Measurements from ENCODE around the gene ZNF668. TPM values are rescaled to one million over a fixed set of nuclear protein-coding genes. Genes with fewer than 3 reads are reported as not detected.

ZNF668 gene
- total and polyA plus RNA-seq, 3 donors from 2014 or later: 10.1 to 20.2 (median 17.2) TPM

DNA sequence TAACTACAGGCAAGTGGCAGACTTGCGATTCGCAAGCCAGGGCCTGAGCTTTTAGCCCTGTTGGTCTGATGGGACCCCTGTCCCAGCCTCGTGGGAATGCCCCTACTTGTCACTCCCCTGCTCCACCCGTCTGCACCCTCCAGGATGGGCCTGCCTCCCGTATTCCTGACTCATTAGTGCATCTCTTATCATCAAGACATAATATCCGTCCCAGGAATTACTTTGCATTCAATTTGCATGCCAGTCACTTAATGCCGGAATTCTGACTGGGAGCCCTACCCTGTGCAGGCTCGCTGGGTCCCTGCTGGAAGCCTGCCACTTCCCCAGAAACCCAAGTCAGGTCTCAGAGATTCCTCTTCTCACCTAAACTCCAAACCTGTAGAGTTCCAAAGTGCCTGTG, 11.4 kb upstream of the ZNF668 start:
- Histone ChIP-seq H3K4me3 (no peak overlapping the region), H3K27me3 (no peaks in the 10 kb centered on the region), H3K27ac (no peak overlapping the region), H3K4me1 (peaks cover 28% of the 10 kb centered on the region), H3K9me3 (no peaks in the 10 kb centered on the region), H3K36me3 (ENCODE audit: low read depth, missing control alignments) (no peaks in the 10 kb centered on the region)
- TF ChIP-seq, protein P1, sequence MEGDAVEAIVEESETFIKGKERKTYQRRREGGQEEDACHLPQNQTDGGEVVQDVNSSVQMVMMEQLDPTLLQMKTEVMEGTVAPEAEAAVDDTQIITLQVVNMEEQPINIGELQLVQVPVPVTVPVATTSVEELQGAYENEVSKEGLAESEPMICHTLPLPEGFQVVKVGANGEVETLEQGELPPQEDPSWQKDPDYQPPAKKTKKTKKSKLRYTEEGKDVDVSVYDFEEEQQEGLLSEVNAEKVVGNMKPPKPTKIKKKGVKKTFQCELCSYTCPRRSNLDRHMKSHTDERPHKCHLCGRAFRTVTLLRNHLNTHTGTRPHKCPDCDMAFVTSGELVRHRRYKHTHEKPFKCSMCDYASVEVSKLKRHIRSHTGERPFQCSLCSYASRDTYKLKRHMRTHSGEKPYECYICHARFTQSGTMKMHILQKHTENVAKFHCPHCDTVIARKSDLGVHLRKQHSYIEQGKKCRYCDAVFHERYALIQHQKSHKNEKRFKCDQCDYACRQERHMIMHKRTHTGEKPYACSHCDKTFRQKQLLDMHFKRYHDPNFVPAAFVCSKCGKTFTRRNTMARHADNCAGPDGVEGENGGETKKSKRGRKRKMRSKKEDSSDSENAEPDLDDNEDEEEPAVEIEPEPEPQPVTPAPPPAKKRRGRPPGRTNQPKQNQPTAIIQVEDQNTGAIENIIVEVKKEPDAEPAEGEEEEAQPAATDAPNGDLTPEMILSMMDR (IDR thresholded peaks at IDR 0.05): no peak
- no peak for TF ChIP-seq POLR2A (IDR thresholded peaks at IDR 0.05)
- intact Hi-C loops (cut with DNase I; ENCODE audit: low total_unique reads): loop anchor here (10.0 kb wide), 1 partner anchor 59 kb away; no protein-coding TSS in a partner anchor
- DNase-seq: no peak
- 71 to 75% methylated on average over 8 of the region's 8 CpGs for WGBS, 2 donors

DNA sequence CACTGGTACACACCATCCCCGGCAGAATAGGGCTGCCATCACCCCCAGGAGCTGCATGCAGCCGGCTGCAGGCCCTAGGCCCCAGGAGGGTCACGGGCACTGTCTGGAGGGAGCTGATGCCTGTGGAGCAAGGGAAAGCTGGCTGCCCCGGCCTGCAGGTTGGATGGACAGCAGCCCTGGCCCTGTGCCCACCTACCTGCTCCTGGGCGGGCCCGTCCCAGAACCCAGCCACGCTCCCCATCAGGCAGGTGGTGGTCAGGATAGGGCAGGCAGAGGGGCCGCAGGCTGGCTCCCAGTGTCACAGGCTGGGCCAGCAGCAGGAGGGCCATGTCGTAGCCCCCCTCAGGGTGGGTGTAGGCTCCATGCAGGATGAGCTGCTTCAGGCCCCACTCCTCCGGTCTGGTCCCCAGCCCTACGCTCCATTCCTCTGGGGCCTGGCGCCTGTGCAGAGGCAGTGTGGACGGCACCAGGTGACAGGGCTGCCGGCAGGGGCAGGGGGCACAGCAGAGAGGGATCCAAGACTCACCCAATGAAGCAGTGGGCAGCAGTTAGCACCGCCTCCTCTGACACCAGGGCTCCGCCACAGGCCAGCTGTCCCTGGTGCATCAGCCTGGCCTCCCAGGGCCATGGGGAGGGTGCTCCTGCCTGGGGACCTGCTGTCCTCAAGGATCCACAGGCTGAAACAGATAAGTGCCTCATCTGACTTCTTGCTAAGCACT, 10.7 kb upstream of the ZNF668 start:
- 92% methylated on average over 14 of the region's 16 CpGs; no CpG with 5 or more reads in 1 of the 2 donors for WGBS, 2 donors
- intact Hi-C loops (cut with DNase I; ENCODE audit: low total_unique reads): loop anchor here (10.0 kb wide), 1 partner anchor 60 kb away; no protein-coding TSS in a partner anchor
- TF ChIP-seq, protein P1 (IDR thresholded peaks at IDR 0.05): no peak
- TF ChIP-seq POLR2A (IDR thresholded peaks at IDR 0.05): no peak
- Histone ChIP-seq H3K27ac (no peak overlapping the region), H3K36me3 (ENCODE audit: low read depth, missing control alignments) (no peaks in the 10 kb centered on the region), H3K27me3 (no peaks in the 10 kb centered on the region), H3K4me1 (peaks cover 28% of the 10 kb centered on the region), H3K4me3 (no peak overlapping the region), H3K9me3 (no peaks in the 10 kb centered on the region)
- peak; percentile 29 for DNase-seq

DNA sequence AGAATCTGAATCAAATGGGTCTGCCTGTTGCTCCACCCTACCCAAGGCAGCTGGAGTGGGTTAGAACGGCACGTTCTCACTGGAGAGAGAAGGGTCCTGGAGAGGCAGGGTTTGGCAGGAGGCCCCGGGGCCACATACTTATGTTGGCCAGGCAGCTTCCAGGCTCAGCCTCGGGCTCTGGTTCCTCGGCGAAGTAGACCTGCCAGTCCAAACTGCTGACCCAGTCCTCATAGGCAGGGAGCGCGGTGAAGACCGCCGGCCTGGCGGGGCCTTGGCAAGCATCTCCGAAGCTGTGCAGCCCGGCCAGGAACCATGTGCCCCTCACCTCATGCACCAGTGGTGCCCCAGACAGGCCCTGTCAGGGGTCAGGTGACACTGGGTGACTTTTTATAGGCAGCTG, 9.9 kb upstream of the ZNF668 start:
- DNase-seq: no peak
- no peak for TF ChIP-seq POLR2A (IDR thresholded peaks at IDR 0.05)
- TF ChIP-seq, protein P1 (IDR thresholded peaks at IDR 0.05): no peak
- H3K4me3 ChIP-seq: no peak overlapping the region
- H3K36me3 ChIP-seq (ENCODE audit: low read depth, missing control alignments): no peaks in the 10 kb centered on the region
- H3K27me3 ChIP-seq: no peaks in the 10 kb centered on the region
- intact Hi-C loops (cut with DNase I; ENCODE audit: low total_unique reads): loop anchor here (10.0 kb wide), 1 partner anchor 61 kb away; no protein-coding TSS in a partner anchor
- 80 to 82% methylated on average over 2 to 13 of the region's 13 CpGs for WGBS, 2 donors
- no peaks in the 10 kb centered on the region for H3K9me3 ChIP-seq
- H3K4me1 ChIP-seq: peaks cover 28% of the 10 kb centered on the region
- H3K27ac ChIP-seq: peak overlapping the region in 1 of 2 donors; percentile 26

DNA sequence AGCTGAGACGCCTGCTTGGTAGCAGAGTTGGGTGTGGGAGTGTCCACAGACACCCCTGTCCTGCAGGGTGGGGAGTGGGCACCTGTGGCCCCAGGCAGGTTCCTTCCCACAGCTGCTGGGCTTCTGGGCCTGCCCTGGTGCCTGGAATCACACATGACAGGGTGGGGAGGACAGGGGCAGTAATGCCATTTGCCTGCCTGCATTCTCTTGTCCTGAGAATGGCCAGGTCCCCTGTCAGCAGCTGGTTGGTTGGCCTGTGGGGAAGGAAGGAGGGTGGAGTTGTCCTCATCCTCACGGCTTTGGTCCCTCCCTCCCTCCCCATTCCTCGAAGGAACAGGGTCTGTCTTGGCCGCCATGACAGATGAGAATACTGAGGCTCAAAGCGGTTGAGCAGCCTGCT, 9.5 kb upstream of the ZNF668 start:
- intact Hi-C loops (cut with DNase I; ENCODE audit: low total_unique reads): loop anchor here (10.0 kb wide), 1 partner anchor 61 kb away; no protein-coding TSS in a partner anchor
- no peaks in the 10 kb centered on the region for H3K36me3 ChIP-seq (ENCODE audit: low read depth, missing control alignments)

More for the DNA sequence above, 9.5 kb upstream of the ZNF668 start:
- WGBS, 2 donors: 59 to 69% methylated on average over 5 of the region's 5 CpGs
- Histone ChIP-seq H3K27me3 (no peaks in the 10 kb centered on the region), H3K9me3 (no peaks in the 10 kb centered on the region), H3K4me1 (peaks cover 28% of the 10 kb centered on the region), H3K27ac (peak overlapping the region in 1 of 2 donors; percentile 26), H3K4me3 (no peak overlapping the region)
- TF ChIP-seq, protein P1 (IDR thresholded peaks at IDR 0.05): no peak
- no peak for TF ChIP-seq POLR2A (IDR thresholded peaks at IDR 0.05)
- DNase-seq: no peak

Data from testis (tissue), 3 donors.